Measurements from ENCODE around the gene POMGNT2. TPM values are rescaled to one million over a fixed set of nuclear protein-coding genes. Genes with fewer than 3 reads are reported as not detected.
"Not testable (repeated sequence)": the region's sequence is repeated elsewhere in the genome, so short reads cannot be mapped to it uniquely, and the experiment has no call there.

Gene POMGNT2
- total RNA-seq, 1 experiment from 2014 or later, result 10.1 TPM

DNA sequence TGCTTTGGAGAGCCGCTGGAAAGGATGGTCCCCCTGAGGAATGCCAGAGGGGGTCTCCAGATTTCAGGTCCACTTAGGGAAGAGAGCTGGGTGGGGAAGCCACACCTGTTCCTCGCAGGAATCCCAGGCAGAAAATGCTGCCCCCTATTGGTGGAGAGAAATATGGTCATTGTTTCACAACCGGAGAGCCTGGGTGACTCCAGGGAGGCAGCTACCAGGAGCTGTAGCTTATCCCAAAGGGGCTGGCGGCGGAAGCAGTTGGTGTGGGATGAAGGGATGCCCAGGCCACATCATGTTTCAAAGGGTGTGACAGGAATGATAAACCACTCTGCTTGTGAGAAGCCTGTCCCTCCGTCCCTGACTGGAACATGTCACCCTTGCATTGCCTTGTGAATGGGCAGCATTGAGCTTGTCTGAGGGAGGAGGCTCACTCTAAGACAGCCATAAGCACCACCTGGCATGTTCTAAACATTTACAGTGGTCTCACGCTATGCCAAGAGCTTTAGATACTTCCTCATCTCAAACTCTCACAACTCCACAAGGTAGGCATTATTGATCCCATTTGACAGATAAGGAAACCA lies 34.5 kb downstream of the POMGNT2 start:
- H3K36me3 ChIP-seq (ENCODE audit: control insufficient read depth, insufficient read depth, low read length), result no peaks in the 10 kb centered on the region
- H3K4me3 ChIP-seq (ENCODE audit: low read depth in 2 of 2, low read length in 2 of 2), result no peak overlapping the region
- TF ChIP-seq, protein P1, sequence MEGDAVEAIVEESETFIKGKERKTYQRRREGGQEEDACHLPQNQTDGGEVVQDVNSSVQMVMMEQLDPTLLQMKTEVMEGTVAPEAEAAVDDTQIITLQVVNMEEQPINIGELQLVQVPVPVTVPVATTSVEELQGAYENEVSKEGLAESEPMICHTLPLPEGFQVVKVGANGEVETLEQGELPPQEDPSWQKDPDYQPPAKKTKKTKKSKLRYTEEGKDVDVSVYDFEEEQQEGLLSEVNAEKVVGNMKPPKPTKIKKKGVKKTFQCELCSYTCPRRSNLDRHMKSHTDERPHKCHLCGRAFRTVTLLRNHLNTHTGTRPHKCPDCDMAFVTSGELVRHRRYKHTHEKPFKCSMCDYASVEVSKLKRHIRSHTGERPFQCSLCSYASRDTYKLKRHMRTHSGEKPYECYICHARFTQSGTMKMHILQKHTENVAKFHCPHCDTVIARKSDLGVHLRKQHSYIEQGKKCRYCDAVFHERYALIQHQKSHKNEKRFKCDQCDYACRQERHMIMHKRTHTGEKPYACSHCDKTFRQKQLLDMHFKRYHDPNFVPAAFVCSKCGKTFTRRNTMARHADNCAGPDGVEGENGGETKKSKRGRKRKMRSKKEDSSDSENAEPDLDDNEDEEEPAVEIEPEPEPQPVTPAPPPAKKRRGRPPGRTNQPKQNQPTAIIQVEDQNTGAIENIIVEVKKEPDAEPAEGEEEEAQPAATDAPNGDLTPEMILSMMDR (IDR thresholded peaks at IDR 0.05), result peak; percentile 69
- no peak for TF ChIP-seq TCF7L2 (IDR thresholded peaks at IDR 0.05; ENCODE audit: low read depth, low read length)
- no peak for TF ChIP-seq SIN3A (IDR thresholded peaks at IDR 0.05; ENCODE audit: borderline replicate concordance, insufficient read depth, low read depth, low read length)
- TF ChIP-seq, protein P2, sequence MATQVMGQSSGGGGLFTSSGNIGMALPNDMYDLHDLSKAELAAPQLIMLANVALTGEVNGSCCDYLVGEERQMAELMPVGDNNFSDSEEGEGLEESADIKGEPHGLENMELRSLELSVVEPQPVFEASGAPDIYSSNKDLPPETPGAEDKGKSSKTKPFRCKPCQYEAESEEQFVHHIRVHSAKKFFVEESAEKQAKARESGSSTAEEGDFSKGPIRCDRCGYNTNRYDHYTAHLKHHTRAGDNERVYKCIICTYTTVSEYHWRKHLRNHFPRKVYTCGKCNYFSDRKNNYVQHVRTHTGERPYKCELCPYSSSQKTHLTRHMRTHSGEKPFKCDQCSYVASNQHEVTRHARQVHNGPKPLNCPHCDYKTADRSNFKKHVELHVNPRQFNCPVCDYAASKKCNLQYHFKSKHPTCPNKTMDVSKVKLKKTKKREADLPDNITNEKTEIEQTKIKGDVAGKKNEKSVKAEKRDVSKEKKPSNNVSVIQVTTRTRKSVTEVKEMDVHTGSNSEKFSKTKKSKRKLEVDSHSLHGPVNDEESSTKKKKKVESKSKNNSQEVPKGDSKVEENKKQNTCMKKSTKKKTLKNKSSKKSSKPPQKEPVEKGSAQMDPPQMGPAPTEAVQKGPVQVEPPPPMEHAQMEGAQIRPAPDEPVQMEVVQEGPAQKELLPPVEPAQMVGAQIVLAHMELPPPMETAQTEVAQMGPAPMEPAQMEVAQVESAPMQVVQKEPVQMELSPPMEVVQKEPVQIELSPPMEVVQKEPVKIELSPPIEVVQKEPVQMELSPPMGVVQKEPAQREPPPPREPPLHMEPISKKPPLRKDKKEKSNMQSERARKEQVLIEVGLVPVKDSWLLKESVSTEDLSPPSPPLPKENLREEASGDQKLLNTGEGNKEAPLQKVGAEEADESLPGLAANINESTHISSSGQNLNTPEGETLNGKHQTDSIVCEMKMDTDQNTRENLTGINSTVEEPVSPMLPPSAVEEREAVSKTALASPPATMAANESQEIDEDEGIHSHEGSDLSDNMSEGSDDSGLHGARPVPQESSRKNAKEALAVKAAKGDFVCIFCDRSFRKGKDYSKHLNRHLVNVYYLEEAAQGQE (IDR thresholded peaks at IDR 0.05; ENCODE audit: insufficient read depth in 1 of 2, low read depth in 2 of 2, low read length in 1 of 2), result no peak
- no peak for TF ChIP-seq POLR2AphosphoS5 (IDR thresholded peaks at IDR 0.05; ENCODE audit: low read depth, low read length)
- H3K4me1 ChIP-seq (ENCODE audit: control insufficient read depth, insufficient read depth, low read length), result no peaks in the 10 kb centered on the region
- ChIA-PET CTCF (no interaction called here), POLR2A (no interaction called here)
- in situ Hi-C loops (cut with HindIII; ENCODE audit: low pct_unique_long_range_greater_than_20kb, low sequenced_read_pairs) (no loop called here), intact Hi-C loops (cut with micrococcal nuclease; ENCODE audit: unreplicated experiment) (no loop called here)
- H3K9me3 ChIP-seq (ENCODE audit: control insufficient read depth, insufficient read depth, low read depth, low read length), result no peaks in the 10 kb centered on the region
- BruUV-seq (replicated peaks), result no TSS peak
- ATAC-seq, result no peak
- peak; percentile 4 for DNase-seq (ENCODE audit: low read depth, low spot score)
- H3K27me3 ChIP-seq (ENCODE audit: control insufficient read depth, insufficient read depth, low read length), result no peaks in the 10 kb centered on the region
- H3K27ac ChIP-seq (ENCODE audit: low read length), result no peak overlapping the region

DNA sequence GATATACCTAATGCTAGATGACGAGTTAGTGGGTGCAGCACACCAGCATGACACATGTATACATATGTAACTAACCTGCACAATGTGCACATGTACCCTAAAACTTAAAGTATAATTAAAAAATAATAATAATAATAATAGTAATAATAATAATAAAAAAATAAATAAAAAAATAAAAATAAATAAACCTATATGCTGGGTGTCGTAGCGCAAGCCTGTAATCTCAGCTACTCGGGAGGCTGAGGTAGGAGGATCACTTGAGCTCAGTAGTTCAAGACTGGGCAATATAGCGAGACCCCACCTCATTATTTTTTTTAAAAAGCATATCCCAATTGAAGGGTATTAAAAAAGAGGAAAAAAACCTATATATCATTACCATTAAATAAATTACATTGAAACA lies 35.2 kb downstream of the POMGNT2 start:
- BruUV-seq (replicated peaks); DNase-seq (ENCODE audit: low read depth, low spot score); ATAC-seq; H3K27me3 ChIP-seq (ENCODE audit: control insufficient read depth, insufficient read depth, low read length); intact Hi-C loops (cut with micrococcal nuclease; ENCODE audit: unreplicated experiment); H3K9me3 ChIP-seq (ENCODE audit: control insufficient read depth, insufficient read depth, low read depth, low read length); H3K4me3 ChIP-seq (ENCODE audit: low read depth in 2 of 2, low read length in 2 of 2); H3K27ac ChIP-seq (ENCODE audit: low read length); in situ Hi-C loops (cut with HindIII; ENCODE audit: low pct_unique_long_range_greater_than_20kb, low sequenced_read_pairs); POLR2A ChIA-PET; H3K4me1 ChIP-seq (ENCODE audit: control insufficient read depth, insufficient read depth, low read length); H3K36me3 ChIP-seq (ENCODE audit: control insufficient read depth, insufficient read depth, low read length); CTCF ChIA-PET: not testable (repeated sequence)

DNA sequence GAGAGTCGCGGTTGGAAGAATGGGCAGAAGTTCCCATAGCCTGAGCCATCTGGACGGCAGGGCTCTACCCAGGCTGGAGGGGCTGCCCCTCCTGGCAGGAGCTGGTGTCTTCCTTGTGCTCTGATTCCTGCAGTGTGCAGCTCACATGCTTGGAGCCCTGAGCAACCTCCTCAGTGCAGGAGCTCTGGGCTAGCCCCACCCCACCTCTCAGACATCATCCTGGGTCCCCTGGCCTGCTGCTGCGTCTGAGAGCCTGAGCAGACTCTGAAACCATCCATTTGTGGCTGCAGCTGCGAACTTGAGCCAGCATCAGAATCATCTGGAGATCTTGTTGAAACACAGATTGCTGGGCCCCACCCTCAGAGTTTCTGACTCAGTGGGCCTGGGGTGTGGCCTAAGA lies 42.8 kb downstream of the POMGNT2 start:
- no peak for ATAC-seq

More for the DNA sequence above, 42.8 kb downstream of the POMGNT2 start:
- CTCF ChIA-PET, result no interaction called here
- no peaks in the 10 kb centered on the region for H3K9me3 ChIP-seq (ENCODE audit: control insufficient read depth, insufficient read depth, low read depth, low read length)
- H3K27ac ChIP-seq (ENCODE audit: low read length), result no peak overlapping the region
- intact Hi-C loops (cut with micrococcal nuclease; ENCODE audit: unreplicated experiment), result no loop called here
- in situ Hi-C loops (cut with HindIII; ENCODE audit: low pct_unique_long_range_greater_than_20kb, low sequenced_read_pairs), result no loop called here
- H3K36me3 ChIP-seq (ENCODE audit: control insufficient read depth, insufficient read depth, low read length), result no peaks in the 10 kb centered on the region
- H3K4me3 ChIP-seq (ENCODE audit: low read depth in 2 of 2, low read length in 2 of 2), result no peak overlapping the region
- H3K4me1 ChIP-seq (ENCODE audit: control insufficient read depth, insufficient read depth, low read length), result no peaks in the 10 kb centered on the region
- POLR2A ChIA-PET, result no interaction called here
- BruUV-seq (replicated peaks), result no TSS peak
- no peak for DNase-seq (ENCODE audit: low read depth, low spot score)
- no peaks in the 10 kb centered on the region for H3K27me3 ChIP-seq (ENCODE audit: control insufficient read depth, insufficient read depth, low read length)
- TF ChIP-seq, protein P1 (IDR thresholded peaks at IDR 0.05), result no peak
- TF ChIP-seq TCF7L2 (IDR thresholded peaks at IDR 0.05; ENCODE audit: low read depth, low read length), result no peak
- no peak for TF ChIP-seq SIN3A (IDR thresholded peaks at IDR 0.05; ENCODE audit: borderline replicate concordance, insufficient read depth, low read depth, low read length)
- TF ChIP-seq, protein P2 (IDR thresholded peaks at IDR 0.05; ENCODE audit: insufficient read depth in 1 of 2, low read depth in 2 of 2, low read length in 1 of 2), result no peak
- TF ChIP-seq POLR2AphosphoS5 (IDR thresholded peaks at IDR 0.05; ENCODE audit: low read depth, low read length), result no peak

Measured in Panc1 (cell line).